K562 (cell line): Measurements from ENCODE around the gene CD93. TPM values are rescaled to one million over a fixed set of nuclear protein-coding genes. Genes with fewer than 3 reads are reported as not detected.

Experiments used
- E2F3 ChIP-seq: fragments of 250-450 bp; sonication (Bioruptor Pico); IDR thresholded peaks from 2 replicates; pipeline ENCODE4 v1.4.0; 2020; ENCODE audit warnings: mild to moderate bottlenecking
- ETS2 ChIP-seq: IDR thresholded peaks from 2 replicates; pipeline ENCODE4 v1.6.1; 2016; ENCODE audit warnings: borderline replicate concordance, missing genetic modification characterization, mild to moderate bottlenecking, moderate library complexity, missing compliant biosample characterization; ENCODE audit not compliant: poor library complexity, severe bottlenecking
- GTF2E2 ChIP-seq: fragments of 200-800 bp; sonication (Bioruptor generic); IDR thresholded peaks from 2 replicates; pipeline ENCODE4 v1.6.1; 2016; ENCODE audit warnings: missing genetic modification characterization, missing compliant biosample characterization
- HMG20B ChIP-seq: fragments of 250-450 bp; sonication (Bioruptor Pico); IDR thresholded peaks from 2 replicates; pipeline ENCODE4 v1.5.0; 2021; ENCODE audit warnings: mild to moderate bottlenecking
- IRF2 ChIP-seq: sonication (generic); formaldehyde crosslinking; IDR thresholded peaks from 2 replicates; pipeline ENCODE4 v1.8.1; 2022; ENCODE audit warnings: mild to moderate bottlenecking, missing genetic modification reagents
- KDM4B ChIP-seq, 2 experiments: fragments of 450-650 bp in 1 of 2; sonication (generic) in 1 of 2; IDR thresholded peaks; 2 replicates each; pipeline ENCODE4 v1.6.1; 2016 to 2017; ENCODE audit warnings: borderline replicate concordance in 2 of 2, antibody characterized with exemption in 1 of 2, low read depth in 1 of 2, mild to moderate bottlenecking in 1 of 2
- KLF10 ChIP-seq: fragments of 250-450 bp; sonication (Bioruptor Pico); IDR thresholded peaks from 2 replicates; pipeline ENCODE4 v1.6.1; 2021; ENCODE audit warnings: matching md5 sums
- RHOXF2B ChIP-seq: fragments of 250-450 bp; sonication (Bioruptor Pico); conservative IDR thresholded peaks from 2 replicates; pipeline ENCODE4 v1.5.1; 2021
- SNIP1 ChIP-seq: fragments of 450-650 bp; IDR thresholded peaks from 2 replicates; pipeline ENCODE4 v1.7.1; 2017; ENCODE audit warnings: low read depth, mild to moderate bottlenecking
- TARDBP ChIP-seq: fragments of 450-650 bp; IDR thresholded peaks from 2 replicates; pipeline ENCODE4 v1.6.1; 2016
- ZNF696 ChIP-seq: fragments of 250-450 bp; sonication (Bioruptor Pico); conservative IDR thresholded peaks from 2 replicates; pipeline ENCODE4 v1.4.0; 2020; ENCODE audit warnings: mild to moderate bottlenecking, moderate library complexity
- ZNF76 ChIP-seq: fragments of 250-450 bp; sonication (Bioruptor Pico); IDR thresholded peaks from 2 replicates; pipeline ENCODE4 v1.4.0; 2020; ENCODE audit warnings: mild to moderate bottlenecking, moderate library complexity, borderline replicate concordance
- polyA plus RNA-seq, 8 experiments: library from polyadenylated mRNA; depleted of rRNA in 4 of 8; stranded (reverse) in 5 of 8; unstranded in 3 of 8; fragments of >200 nt; fragmentation: Nextera tagmentation in 2 of 8; fragmentation: Illumina TruSeq in 1 of 8; extraction: Ambion mirVana in 2 of 8; extraction: Trizol in 1 of 8; gene quantifications; 2 replicates each; pipeline versions ENCODE4 v1.2.1 to v1.2.3, GENCODE V29; 2011 to 2014; ENCODE audit warnings: inconsistent platforms in 1 of 8, missing spikeins in 1 of 8
- total RNA-seq, 7 experiments: library from RNA; depleted of rRNA in 6 of 7; stranded (reverse); fragments of >200 nt in 6 of 7; fragmentation: Illumina TruSeq in 2 of 7; extraction: Trizol in 2 of 7; gene quantifications; 2 replicates each; pipeline versions ENCODE4 v1.2.1 to v1.2.3, GENCODE V29; 2011 to 2021; ENCODE audit warnings: low replicate concordance in 1 of 7
- TF ChIP-seq, protein P1 (sequence below), 2 experiments: fragments of 450-650 bp in 1 of 2; sonication (generic) in 1 of 2; formaldehyde crosslinking in 1 of 2; IDR thresholded peaks; 2 replicates each; pipeline versions ENCODE4 v1.7.1 to v1.9.0; 2016 to 2022; ENCODE audit warnings: inconsistent platforms in 1 of 2, mild to moderate bottlenecking in 1 of 2, missing genetic modification reagents in 1 of 2
- TF ChIP-seq, protein P2 (sequence below): fragments of 250-450 bp; sonication (Bioruptor Pico); IDR thresholded peaks from 2 replicates; pipeline ENCODE4 v1.8.0; 2021; ENCODE audit warnings: borderline replicate concordance, mild to moderate bottlenecking, moderate library complexity; ENCODE audit not compliant: poor library complexity, severe bottlenecking
- TF ChIP-seq, protein P3 (sequence below): sonication (generic); formaldehyde crosslinking; IDR thresholded peaks from 2 replicates; pipeline ENCODE4 v1.8.0; 2022; ENCODE audit warnings: mild to moderate bottlenecking, missing genetic modification reagents
- TF ChIP-seq, protein P4 (sequence below): fragments of 250-450 bp; sonication (Bioruptor Pico); IDR thresholded peaks from 2 replicates; pipeline ENCODE4 v1.4.0; 2020; ENCODE audit warnings: borderline replicate concordance

The CD93 gene
- total and polyA plus RNA-seq, 9 of the 15 experiments (the other 6 are each of a cell fraction or from before 2014, with no cell fraction given): 0.03 to 0.20 (median 0.05) TPM

DNA sequence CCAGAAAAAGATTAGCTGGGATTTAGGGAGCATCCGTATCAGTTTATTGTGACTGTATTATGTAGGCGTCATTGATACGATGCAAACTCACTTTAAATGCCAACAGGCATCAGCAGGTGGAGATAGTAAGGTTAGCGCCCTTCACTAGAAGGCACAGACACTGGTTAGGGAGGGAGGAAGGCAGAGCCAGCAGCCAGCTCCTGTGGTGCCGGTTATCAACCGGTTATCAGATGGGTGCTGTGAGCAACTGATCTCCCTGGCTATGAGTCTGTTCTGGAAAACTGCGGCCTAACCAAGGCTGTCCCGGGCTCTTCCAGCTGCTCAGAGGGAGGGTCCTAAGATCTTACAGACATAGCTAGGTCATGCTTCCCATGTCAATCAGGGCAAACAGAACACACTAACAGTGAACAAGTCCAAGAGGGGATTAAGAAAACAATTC is 47.5 kb upstream of the CD93 start (continued):
- TF ChIP-seq, protein P1, sequence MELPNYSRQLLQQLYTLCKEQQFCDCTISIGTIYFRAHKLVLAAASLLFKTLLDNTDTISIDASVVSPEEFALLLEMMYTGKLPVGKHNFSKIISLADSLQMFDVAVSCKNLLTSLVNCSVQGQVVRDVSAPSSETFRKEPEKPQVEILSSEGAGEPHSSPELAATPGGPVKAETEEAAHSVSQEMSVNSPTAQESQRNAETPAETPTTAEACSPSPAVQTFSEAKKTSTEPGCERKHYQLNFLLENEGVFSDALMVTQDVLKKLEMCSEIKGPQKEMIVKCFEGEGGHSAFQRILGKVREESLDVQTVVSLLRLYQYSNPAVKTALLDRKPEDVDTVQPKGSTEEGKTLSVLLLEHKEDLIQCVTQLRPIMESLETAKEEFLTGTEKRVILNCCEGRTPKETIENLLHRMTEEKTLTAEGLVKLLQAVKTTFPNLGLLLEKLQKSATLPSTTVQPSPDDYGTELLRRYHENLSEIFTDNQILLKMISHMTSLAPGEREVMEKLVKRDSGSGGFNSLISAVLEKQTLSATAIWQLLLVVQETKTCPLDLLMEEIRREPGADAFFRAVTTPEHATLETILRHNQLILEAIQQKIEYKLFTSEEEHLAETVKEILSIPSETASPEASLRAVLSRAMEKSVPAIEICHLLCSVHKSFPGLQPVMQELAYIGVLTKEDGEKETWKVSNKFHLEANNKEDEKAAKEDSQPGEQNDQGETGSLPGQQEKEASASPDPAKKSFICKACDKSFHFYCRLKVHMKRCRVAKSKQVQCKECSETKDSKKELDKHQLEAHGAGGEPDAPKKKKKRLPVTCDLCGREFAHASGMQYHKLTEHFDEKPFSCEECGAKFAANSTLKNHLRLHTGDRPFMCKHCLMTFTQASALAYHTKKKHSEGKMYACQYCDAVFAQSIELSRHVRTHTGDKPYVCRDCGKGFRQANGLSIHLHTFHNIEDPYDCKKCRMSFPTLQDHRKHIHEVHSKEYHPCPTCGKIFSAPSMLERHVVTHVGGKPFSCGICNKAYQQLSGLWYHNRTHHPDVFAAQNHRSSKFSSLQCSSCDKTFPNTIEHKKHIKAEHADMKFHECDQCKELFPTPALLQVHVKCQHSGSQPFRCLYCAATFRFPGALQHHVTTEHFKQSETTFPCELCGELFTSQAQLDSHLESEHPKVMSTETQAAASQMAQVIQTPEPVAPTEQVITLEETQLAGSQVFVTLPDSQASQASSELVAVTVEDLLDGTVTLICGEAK (IDR thresholded peaks at IDR 0.05): no peak
- TF ChIP-seq, protein P1 (CRISPR knock-in tag; IDR thresholded peaks at IDR 0.05): no peak
- TF ChIP-seq, protein P2, sequence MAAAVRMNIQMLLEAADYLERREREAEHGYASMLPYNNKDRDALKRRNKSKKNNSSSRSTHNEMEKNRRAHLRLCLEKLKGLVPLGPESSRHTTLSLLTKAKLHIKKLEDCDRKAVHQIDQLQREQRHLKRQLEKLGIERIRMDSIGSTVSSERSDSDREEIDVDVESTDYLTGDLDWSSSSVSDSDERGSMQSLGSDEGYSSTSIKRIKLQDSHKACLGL (CRISPR knock-in tag): no peak
- no peak for TF ChIP-seq ZNF696 (CRISPR knock-in tag)
- no peak for TF ChIP-seq RHOXF2B
- TF ChIP-seq, protein P3, sequence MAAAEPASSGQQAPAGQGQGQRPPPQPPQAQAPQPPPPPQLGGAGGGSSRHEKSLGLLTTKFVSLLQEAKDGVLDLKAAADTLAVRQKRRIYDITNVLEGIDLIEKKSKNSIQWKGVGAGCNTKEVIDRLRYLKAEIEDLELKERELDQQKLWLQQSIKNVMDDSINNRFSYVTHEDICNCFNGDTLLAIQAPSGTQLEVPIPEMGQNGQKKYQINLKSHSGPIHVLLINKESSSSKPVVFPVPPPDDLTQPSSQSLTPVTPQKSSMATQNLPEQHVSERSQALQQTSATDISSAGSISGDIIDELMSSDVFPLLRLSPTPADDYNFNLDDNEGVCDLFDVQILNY (CRISPR knock-in tag): no peak
- TF ChIP-seq, protein P4, sequence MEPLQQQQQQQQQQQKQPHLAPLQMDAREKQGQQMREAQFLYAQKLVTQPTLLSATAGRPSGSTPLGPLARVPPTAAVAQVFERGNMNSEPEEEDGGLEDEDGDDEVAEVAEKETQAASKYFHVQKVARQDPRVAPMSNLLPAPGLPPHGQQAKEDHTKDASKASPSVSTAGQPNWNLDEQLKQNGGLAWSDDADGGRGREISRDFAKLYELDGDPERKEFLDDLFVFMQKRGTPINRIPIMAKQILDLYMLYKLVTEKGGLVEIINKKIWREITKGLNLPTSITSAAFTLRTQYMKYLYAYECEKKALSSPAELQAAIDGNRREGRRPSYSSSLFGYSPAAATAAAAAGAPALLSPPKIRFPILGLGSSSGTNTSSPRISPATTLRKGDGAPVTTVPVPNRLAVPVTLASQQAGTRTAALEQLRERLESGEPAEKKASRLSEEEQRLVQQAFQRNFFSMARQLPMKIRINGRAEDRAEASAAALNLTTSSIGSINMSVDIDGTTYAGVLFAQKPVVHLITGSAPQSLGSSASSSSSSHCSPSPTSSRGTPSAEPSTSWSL (CRISPR knock-in tag): no peak
- TF ChIP-seq KLF10: no peak
- TF ChIP-seq ETS2: no peak
- TF ChIP-seq TARDBP: no peak
- TF ChIP-seq ZNF76 (CRISPR knock-in tag): no peak
- no peak for TF ChIP-seq SNIP1
- no peak for TF ChIP-seq HMG20B (CRISPR knock-in tag)
- TF ChIP-seq GTF2E2 (tag): no peak
- TF ChIP-seq E2F3 (CRISPR knock-in tag): no peak
- TF ChIP-seq KDM4B (IDR thresholded peaks at IDR 0.05; ENCODE audit: borderline replicate concordance in 2 of 2, low read depth in 1 of 2): no peak
- no peak for TF ChIP-seq IRF2 (CRISPR knock-in tag)
